H1 (cell line): ENCODE data around the gene TSPAN33. TPM values are rescaled to one million over a fixed set of nuclear protein-coding genes. Genes with fewer than 3 reads are reported as not detected.

Experiments
- CHD2 ChIP-seq: IDR thresholded peaks from 2 replicates; pipeline ENCODE4 v1.6.1; 2012; ENCODE audit warnings: low read length, improper control_type of control experiment
- CHD7 ChIP-seq: fragments of 300-600 bp; sonication (generic); IDR thresholded peaks from 2 replicates; pipeline ENCODE4 v1.7.1; 2012; ENCODE audit warnings: low read length, moderate library complexity, mild to moderate bottlenecking, inconsistent platforms; ENCODE audit not compliant: insufficient replicate concordance
- CREB1 ChIP-seq: IDR thresholded peaks from 2 replicates; pipeline ENCODE4 v1.6.1; 2012; ENCODE audit warnings: inconsistent platforms
- CTBP2 ChIP-seq: IDR thresholded peaks from 2 replicates; pipeline ENCODE4 v1.7.0; 2011; ENCODE audit warnings: borderline replicate concordance, mild to moderate bottlenecking, moderate library complexity, mixed read lengths, low read length; ENCODE audit not compliant: insufficient read depth, insufficient read length
- EP300 ChIP-seq, 2 experiments: IDR thresholded peaks; 1 replicate in 1 of 2; 2 replicates in 1 of 2; pipeline ENCODE4 v1.6.1; 2011 to 2012; ENCODE audit warnings: low read depth in 2 of 2, low read length in 2 of 2, mild to moderate bottlenecking in 2 of 2, borderline replicate concordance in 1 of 2, inconsistent platforms in 1 of 2, moderate library complexity in 1 of 2
- NANOG ChIP-seq: IDR thresholded peaks from 2 replicates; pipeline ENCODE4 v1.6.1; 2011; ENCODE audit warnings: low read length, low read depth, mild to moderate bottlenecking, inconsistent platforms; ENCODE audit not compliant: insufficient read depth, poor library complexity, severe bottlenecking
- NRF1 ChIP-seq: IDR thresholded peaks from 2 replicates; pipeline ENCODE4 v1.6.1; 2011; ENCODE audit warnings: mild to moderate bottlenecking, low read depth, low read length, improper control_type of control experiment
- polyA plus RNA-seq, 7 experiments: library from polyadenylated mRNA; depleted of rRNA in 3 of 7; stranded (reverse) in 5 of 7; unstranded in 2 of 7; fragments of >200 nt in 5 of 7; fragments of 200-250 nt in 2 of 7; gene quantifications; 1 replicate in 5 of 7; 2 replicates in 1 of 7; 4 replicates in 1 of 7; pipeline versions ENCODE4 v1.2.1 to v1.2.3, GENCODE V29; 2011 to 2013; ENCODE audit warnings: missing spikeins in 2 of 7, mixed read lengths in 2 of 7
- total RNA-seq: library from RNA; stranded (reverse); fragmentation: NEBNext Ultra II Directional; extraction: Animal tissue kit (Norgen Biotek cat#: 25700); gene quantifications from 2 replicates; pipeline ENCODE4 v1.2.1, GENCODE V29; 2021
- TF ChIP-seq, protein P1 (sequence below), 3 experiments: IDR thresholded peaks; 1 replicate in 2 of 3; 2 replicates in 1 of 3; pipeline versions ENCODE4 v1.5.1 to v1.6.1; 2011; ENCODE audit warnings: low read length in 3 of 3, mild to moderate bottlenecking in 3 of 3, inconsistent platforms in 2 of 3, low read depth in 1 of 3, moderate library complexity in 1 of 3; ENCODE audit not compliant: insufficient read depth in 1 of 3; ENCODE audit errors: control extremely low read depth in 1 of 3

Gene TSPAN33
- total and polyA plus RNA-seq, 2 of the 8 experiments (the other 6 are each of a cell fraction or from before 2014, with no cell fraction given), result 42.8 to 47.1 TPM

GRCh38 chr7:129193892-129194291 is 49.4 kb downstream of the TSPAN33 start (continued):
- TF ChIP-seq CHD7, result no peak
- no peak for TF ChIP-seq NRF1
- TF ChIP-seq EP300 (IDR thresholded peaks at IDR 0.05; ENCODE audit: borderline replicate concordance in 1 of 2, low read depth in 2 of 2, low read length in 2 of 2), result no peak
- no peak for TF ChIP-seq CREB1
- TF ChIP-seq CHD2, result no peak
- no peak for TF ChIP-seq NANOG
- TF ChIP-seq CTBP2, result no peak
- TF ChIP-seq, protein P1, sequence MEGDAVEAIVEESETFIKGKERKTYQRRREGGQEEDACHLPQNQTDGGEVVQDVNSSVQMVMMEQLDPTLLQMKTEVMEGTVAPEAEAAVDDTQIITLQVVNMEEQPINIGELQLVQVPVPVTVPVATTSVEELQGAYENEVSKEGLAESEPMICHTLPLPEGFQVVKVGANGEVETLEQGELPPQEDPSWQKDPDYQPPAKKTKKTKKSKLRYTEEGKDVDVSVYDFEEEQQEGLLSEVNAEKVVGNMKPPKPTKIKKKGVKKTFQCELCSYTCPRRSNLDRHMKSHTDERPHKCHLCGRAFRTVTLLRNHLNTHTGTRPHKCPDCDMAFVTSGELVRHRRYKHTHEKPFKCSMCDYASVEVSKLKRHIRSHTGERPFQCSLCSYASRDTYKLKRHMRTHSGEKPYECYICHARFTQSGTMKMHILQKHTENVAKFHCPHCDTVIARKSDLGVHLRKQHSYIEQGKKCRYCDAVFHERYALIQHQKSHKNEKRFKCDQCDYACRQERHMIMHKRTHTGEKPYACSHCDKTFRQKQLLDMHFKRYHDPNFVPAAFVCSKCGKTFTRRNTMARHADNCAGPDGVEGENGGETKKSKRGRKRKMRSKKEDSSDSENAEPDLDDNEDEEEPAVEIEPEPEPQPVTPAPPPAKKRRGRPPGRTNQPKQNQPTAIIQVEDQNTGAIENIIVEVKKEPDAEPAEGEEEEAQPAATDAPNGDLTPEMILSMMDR (IDR thresholded peaks at IDR 0.05; ENCODE audit: control extremely low read depth in 1 of 3, insufficient read depth in 1 of 3, low read depth in 1 of 3, low read length in 3 of 3), result no peak
